ENCODE measurements around the gene GALNTL6. TPM values are rescaled to one million over a fixed set of nuclear protein-coding genes. Genes with fewer than 3 reads are reported as not detected.

GALNTL6 gene
- total and polyA plus RNA-seq, 8 donors, result 0.15 to 0.87 (median 0.58) TPM; not detected in 3

GRCh38 chr4:172662113-172662512 is 848.9 kb downstream of the GALNTL6 start:
- no peak overlapping the region for H3K27ac ChIP-seq
- no peaks in the 10 kb centered on the region for H3K9me3 ChIP-seq
- DNase-seq, result no peak
- H3K27me3 ChIP-seq, result no peaks in the 10 kb centered on the region
- H3K36me3 ChIP-seq, result no peaks in the 10 kb centered on the region
- intact Hi-C loops (cut with DNase I; ENCODE audit: low total_unique reads), result no loop called here
- 87 to 97% (median 94%) methylated on average over 3 of the region's 3 CpGs for WGBS, 5 donors
- TF ChIP-seq POLR2AphosphoS5 (IDR thresholded peaks at IDR 0.05) (no peak), CTCF (IDR thresholded peaks at IDR 0.05) (no peak), POLR2A (IDR thresholded peaks at IDR 0.05) (no peak), EP300 (IDR thresholded peaks at IDR 0.05) (no peak)
- H3K4me1 ChIP-seq, result no peaks in the 10 kb centered on the region
- no peak overlapping the region for H3K4me3 ChIP-seq

- 83 to 91% (median 88%) methylated on average over 6 of the region's 6 CpGs for WGBS, 5 donors
- no peaks in the 10 kb centered on the region for H3K27me3 ChIP-seq
- no peaks in the 10 kb centered on the region for H3K36me3 ChIP-seq
- TF ChIP-seq CTCF (IDR thresholded peaks at IDR 0.05), result no peak
- no peak for TF ChIP-seq EP300 (IDR thresholded peaks at IDR 0.05)
- no peak for TF ChIP-seq POLR2AphosphoS5 (IDR thresholded peaks at IDR 0.05)
- TF ChIP-seq POLR2A (IDR thresholded peaks at IDR 0.05), result no peak
- intact Hi-C loops (cut with DNase I; ENCODE audit: low total_unique reads), result no loop called here
- H3K9me3 ChIP-seq, result no peaks in the 10 kb centered on the region
- no peaks in the 10 kb centered on the region for H3K4me1 ChIP-seq
- DNase-seq, result no peak
- H3K27ac ChIP-seq, result no peak overlapping the region
- H3K4me3 ChIP-seq, result no peak overlapping the region
Measured at GRCh38 chr4:172666711-172667368, 853.6 kb downstream of the GALNTL6 start.

- no peak for TF ChIP-seq POLR2AphosphoS5 (IDR thresholded peaks at IDR 0.05)
- no peak for TF ChIP-seq EP300 (IDR thresholded peaks at IDR 0.05)
- no peak for TF ChIP-seq POLR2A (IDR thresholded peaks at IDR 0.05)
- TF ChIP-seq CTCF (IDR thresholded peaks at IDR 0.05), result no peak
- no peak for DNase-seq
- H3K27ac ChIP-seq, result no peak overlapping the region
- no peaks in the 10 kb centered on the region for H3K4me1 ChIP-seq
- H3K36me3 ChIP-seq, result no peaks in the 10 kb centered on the region
- H3K9me3 ChIP-seq, result no peaks in the 10 kb centered on the region
- intact Hi-C loops (cut with DNase I; ENCODE audit: low total_unique reads), result no loop called here
- H3K27me3 ChIP-seq, result no peaks in the 10 kb centered on the region
- H3K4me3 ChIP-seq, result no peak overlapping the region
Measured at GRCh38 chr4:172674811-172675210, 861.6 kb downstream of the GALNTL6 start.

- intact Hi-C loops (cut with DNase I; ENCODE audit: low total_unique reads), result no loop called here
Measured at GRCh38 chr4:172675232-172675631, 862.0 kb downstream of the GALNTL6 start.

More at GRCh38 chr4:172675232-172675631, 862.0 kb downstream of the GALNTL6 start:
- Histone ChIP-seq H3K27ac (no peak overlapping the region), H3K27me3 (no peaks in the 10 kb centered on the region), H3K4me3 (no peak overlapping the region), H3K9me3 (no peaks in the 10 kb centered on the region), H3K36me3 (no peaks in the 10 kb centered on the region), H3K4me1 (no peaks in the 10 kb centered on the region)
- no peak for DNase-seq
- TF ChIP-seq CTCF (IDR thresholded peaks at IDR 0.05), result no peak
- no peak for TF ChIP-seq EP300 (IDR thresholded peaks at IDR 0.05)
- no peak for TF ChIP-seq POLR2AphosphoS5 (IDR thresholded peaks at IDR 0.05)
- no peak for TF ChIP-seq POLR2A (IDR thresholded peaks at IDR 0.05)
- WGBS, 5 donors, result 86 to 95% (median 91%) methylated on average over 1 of the region's 1 CpG

All from stomach (tissue), 9 donors.